HepG2 (cell line): Measurements from ENCODE around the gene DLX5. TPM values are rescaled to one million over a fixed set of nuclear protein-coding genes. Genes with fewer than 3 reads are reported as not detected.
A peak's percentile ranks its signal among the peaks of the same experiment; 100 is the strongest.

Source experiments
- ARID2 ChIP-seq: sonication (generic); formaldehyde crosslinking; IDR thresholded peaks from 2 replicates; pipeline ENCODE4 v1.8.1; 2022; ENCODE audit warnings: mild to moderate bottlenecking, missing genetic modification reagents, borderline replicate concordance
- ELF1 ChIP-seq: sonication (generic); formaldehyde crosslinking; IDR thresholded peaks from 2 replicates; pipeline ENCODE4 v1.4.0; 2020; ENCODE audit warnings: missing genetic modification reagents
- KDM6A ChIP-seq: IDR thresholded peaks from 2 replicates; pipeline ENCODE4 v1.6.1; 2016; ENCODE audit warnings: low read depth
- NR1H2 ChIP-seq: sonication (generic); formaldehyde crosslinking; IDR thresholded peaks from 2 replicates; pipeline ENCODE4 v1.8.1; 2022; ENCODE audit warnings: low read depth, missing genetic modification reagents, borderline replicate concordance
- NR2C2 ChIP-seq: sonication (generic); formaldehyde crosslinking; IDR thresholded peaks from 2 replicates; pipeline ENCODE4 v1.4.0; 2020; ENCODE audit warnings: missing genetic modification reagents, mild to moderate bottlenecking, moderate library complexity, borderline replicate concordance
- NR2F6 ChIP-seq, 2 experiments: IDR thresholded peaks; 2 replicates each; pipeline ENCODE4 v1.6.1; 2016; ENCODE audit warnings: antibody characterized with exemption in 1 of 2, mild to moderate bottlenecking in 1 of 2
- RBM22 ChIP-seq: fragments of 200-400 bp; formaldehyde crosslinking; optimal IDR thresholded peaks from 2 replicates; pipeline ENCODE3; 2017; ENCODE audit warnings: mild to moderate bottlenecking, low read length, moderate library complexity
- REL ChIP-seq: sonication (generic); formaldehyde crosslinking; conservative IDR thresholded peaks from 2 replicates; pipeline ENCODE4 v1.8.0; 2022; ENCODE audit warnings: mild to moderate bottlenecking, missing genetic modification reagents, moderate library complexity
- SMC3 ChIP-seq: IDR thresholded peaks from 2 replicates; pipeline ENCODE4 v1.6.1; 2011; ENCODE audit warnings: low read length, improper control_type of control experiment
- TCF12 ChIP-seq, 2 experiments: fragments of 450-650 bp in 1 of 2; sonication (generic) in 1 of 2; formaldehyde crosslinking in 1 of 2; IDR thresholded peaks; 2 replicates each; pipeline versions ENCODE4 v1.6.1 to v1.8.0; 2017 to 2022; ENCODE audit warnings: antibody characterized with exemption in 1 of 2, mild to moderate bottlenecking in 1 of 2, missing genetic modification reagents in 1 of 2, moderate library complexity in 1 of 2
- U2AF1 ChIP-seq: fragments of 200-400 bp; formaldehyde crosslinking; optimal IDR thresholded peaks from 2 replicates; pipeline ENCODE3; 2017; ENCODE audit warnings: mild to moderate bottlenecking, low read depth, low read length
- ZC3H4 ChIP-seq: sonication (generic); formaldehyde crosslinking; IDR thresholded peaks from 2 replicates; pipeline ENCODE4 v1.4.0; 2020; ENCODE audit warnings: missing genetic modification reagents, borderline replicate concordance
- ZFAT ChIP-seq: sonication (generic); formaldehyde crosslinking; conservative IDR thresholded peaks from 2 replicates; pipeline ENCODE4 v1.8.1; 2023; ENCODE audit warnings: missing genetic modification reagents, inconsistent platforms
- ZNF24 ChIP-seq: fragments of 450-650 bp; IDR thresholded peaks from 2 replicates; pipeline ENCODE4 v1.6.1; 2017; ENCODE audit warnings: antibody characterized with exemption, mild to moderate bottlenecking
- ZNF331 ChIP-seq: sonication (generic); formaldehyde crosslinking; IDR thresholded peaks from 2 replicates; pipeline ENCODE4 v1.4.0; 2020; ENCODE audit warnings: missing genetic modification reagents
- ZNF337 ChIP-seq: sonication (generic); formaldehyde crosslinking; IDR thresholded peaks from 2 replicates; pipeline ENCODE4 v1.5.1; 2020; ENCODE audit warnings: missing genetic modification reagents, low read depth, mild to moderate bottlenecking, borderline replicate concordance
- ZNF367 ChIP-seq: sonication (generic); formaldehyde crosslinking; IDR thresholded peaks from 2 replicates; pipeline ENCODE4 v1.4.0; 2020; ENCODE audit warnings: missing genetic modification reagents, borderline replicate concordance
- ZNF558 ChIP-seq: sonication (generic); formaldehyde crosslinking; IDR thresholded peaks from 2 replicates; pipeline ENCODE4 v1.9.0; 2022; ENCODE audit warnings: mild to moderate bottlenecking, missing genetic modification reagents, borderline replicate concordance
- polyA plus RNA-seq, 8 experiments: library from polyadenylated mRNA; depleted of rRNA in 3 of 8; stranded (reverse) in 7 of 8; unstranded in 1 of 8; fragments of >200 nt; fragmentation: Illumina TruSeq in 4 of 8; extraction: Trizol in 4 of 8; gene quantifications; 2 replicates each; pipeline versions ENCODE4 v1.2.1 to v1.2.3, GENCODE V29; 2011 to 2016; ENCODE audit warnings: low read depth in 4 of 8, missing spikeins in 1 of 8, mixed read lengths in 1 of 8; ENCODE audit not compliant: insufficient read depth in 1 of 8
- total RNA-seq, 5 experiments: library from RNA; depleted of rRNA; stranded (reverse); fragments of >200 nt; fragmentation: Illumina TruSeq; extraction: Trizol; gene quantifications; 2 replicates each; pipeline ENCODE4 v1.2.3, GENCODE V29; 2016; ENCODE audit warnings: low read depth in 1 of 5
- TF ChIP-seq, protein P1 (sequence below): sonication (generic); IDR thresholded peaks from 2 replicates; pipeline ENCODE4 v1.6.1; 2016; ENCODE audit warnings: low read depth, borderline replicate concordance
- TF ChIP-seq, protein P2 (sequence below): fragments of 450-650 bp; IDR thresholded peaks from 2 replicates; pipeline ENCODE4 v1.6.1; 2017; ENCODE audit warnings: mild to moderate bottlenecking
- TF ChIP-seq, protein P3 (sequence below): sonication (generic); formaldehyde crosslinking; IDR thresholded peaks from 2 replicates; pipeline ENCODE4 v1.4.0; 2020; ENCODE audit warnings: mild to moderate bottlenecking, missing genetic modification reagents
- TF ChIP-seq, protein P4 (sequence below): sonication (generic); formaldehyde crosslinking; IDR thresholded peaks from 2 replicates; pipeline ENCODE4 v1.4.0; 2020; ENCODE audit warnings: missing genetic modification reagents

The DLX5 gene
- total and polyA plus RNA-seq, 2 of the 13 experiments (the other 11 are each of a cell fraction or from before 2014, with no cell fraction given): not detected

DNA sequence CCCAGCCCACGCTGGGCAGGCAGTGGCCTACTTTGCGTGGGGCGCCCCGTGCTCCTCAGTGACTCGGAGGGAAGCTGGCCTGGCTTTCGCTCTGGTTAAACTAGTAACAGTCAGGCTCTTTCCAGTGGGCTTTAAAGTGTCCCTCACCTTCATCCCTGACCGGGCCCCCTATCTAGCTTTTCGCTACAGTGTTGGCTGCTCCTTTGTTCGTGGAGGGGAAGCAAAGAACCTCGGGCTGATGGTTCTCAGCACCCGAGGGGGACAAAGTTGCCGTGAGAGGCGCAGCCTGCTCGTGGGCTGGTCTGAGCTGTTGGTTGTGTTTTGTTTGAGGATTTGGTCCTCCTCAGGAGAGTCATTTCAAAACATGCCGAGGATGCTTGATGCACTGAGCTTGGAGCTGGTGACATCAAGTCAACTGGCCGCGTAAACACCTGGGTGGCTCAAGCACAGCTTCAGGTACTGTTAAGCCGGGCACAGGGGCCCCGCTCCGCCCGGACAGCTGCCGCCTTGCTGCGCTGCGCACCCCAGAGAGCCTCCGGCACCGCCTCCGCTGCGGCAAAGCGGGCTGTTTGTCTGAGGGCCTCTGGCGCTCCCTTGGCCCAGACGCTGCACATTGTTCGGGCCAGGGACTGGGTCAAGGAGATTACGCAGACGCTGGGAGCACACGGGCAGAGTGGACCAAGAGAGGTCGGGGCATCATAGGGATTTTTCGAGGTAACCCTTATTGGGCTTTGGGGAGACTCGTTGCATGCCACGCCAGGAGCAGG is 17.6 kb downstream of the DLX5 start (continued):
- TF ChIP-seq, protein P1, sequence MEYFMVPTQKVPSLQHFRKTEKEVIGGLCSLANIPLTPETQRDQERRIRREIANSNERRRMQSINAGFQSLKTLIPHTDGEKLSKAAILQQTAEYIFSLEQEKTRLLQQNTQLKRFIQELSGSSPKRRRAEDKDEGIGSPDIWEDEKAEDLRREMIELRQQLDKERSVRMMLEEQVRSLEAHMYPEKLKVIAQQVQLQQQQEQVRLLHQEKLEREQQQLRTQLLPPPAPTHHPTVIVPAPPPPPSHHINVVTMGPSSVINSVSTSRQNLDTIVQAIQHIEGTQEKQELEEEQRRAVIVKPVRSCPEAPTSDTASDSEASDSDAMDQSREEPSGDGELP: no peak
- TF ChIP-seq REL (CRISPR knock-in tag) (0 out of 2 replicates have a peak, but pooled peaks have one; percentile 2), ZNF331 (CRISPR knock-in tag) (no peak), ZNF24 (no peak), ZC3H4 (CRISPR knock-in tag) (no peak), NR2F6 (IDR thresholded peaks at IDR 0.05) (no peak), NR2F6 (CRISPR knock-in tag; IDR thresholded peaks at IDR 0.05) (no peak), NR1H2 (no peak), TCF12 (IDR thresholded peaks at IDR 0.05) (no peak), TCF12 (CRISPR knock-in tag; IDR thresholded peaks at IDR 0.05) (no peak), ELF1 (0 out of 2 replicates have a peak, but pooled peaks have one; percentile 3), ZFAT (no peak), U2AF1 (no peak), ARID2 (CRISPR knock-in tag) (no peak), ZNF337 (CRISPR knock-in tag) (no peak), SMC3 (no peak), NR2C2 (CRISPR knock-in tag) (no peak), RBM22 (no peak), ZNF558 (CRISPR knock-in tag) (no peak), KDM6A (CRISPR knock-in tag) (no peak), ZNF367 (no peak)
- TF ChIP-seq, protein P2, sequence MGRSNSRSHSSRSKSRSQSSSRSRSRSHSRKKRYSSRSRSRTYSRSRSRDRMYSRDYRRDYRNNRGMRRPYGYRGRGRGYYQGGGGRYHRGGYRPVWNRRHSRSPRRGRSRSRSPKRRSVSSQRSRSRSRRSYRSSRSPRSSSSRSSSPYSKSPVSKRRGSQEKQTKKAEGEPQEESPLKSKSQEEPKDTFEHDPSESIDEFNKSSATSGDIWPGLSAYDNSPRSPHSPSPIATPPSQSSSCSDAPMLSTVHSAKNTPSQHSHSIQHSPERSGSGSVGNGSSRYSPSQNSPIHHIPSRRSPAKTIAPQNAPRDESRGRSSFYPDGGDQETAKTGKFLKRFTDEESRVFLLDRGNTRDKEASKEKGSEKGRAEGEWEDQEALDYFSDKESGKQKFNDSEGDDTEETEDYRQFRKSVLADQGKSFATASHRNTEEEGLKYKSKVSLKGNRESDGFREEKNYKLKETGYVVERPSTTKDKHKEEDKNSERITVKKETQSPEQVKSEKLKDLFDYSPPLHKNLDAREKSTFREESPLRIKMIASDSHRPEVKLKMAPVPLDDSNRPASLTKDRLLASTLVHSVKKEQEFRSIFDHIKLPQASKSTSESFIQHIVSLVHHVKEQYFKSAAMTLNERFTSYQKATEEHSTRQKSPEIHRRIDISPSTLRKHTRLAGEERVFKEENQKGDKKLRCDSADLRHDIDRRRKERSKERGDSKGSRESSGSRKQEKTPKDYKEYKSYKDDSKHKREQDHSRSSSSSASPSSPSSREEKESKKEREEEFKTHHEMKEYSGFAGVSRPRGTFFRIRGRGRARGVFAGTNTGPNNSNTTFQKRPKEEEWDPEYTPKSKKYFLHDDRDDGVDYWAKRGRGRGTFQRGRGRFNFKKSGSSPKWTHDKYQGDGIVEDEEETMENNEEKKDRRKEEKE: no peak
- TF ChIP-seq, protein P3, sequence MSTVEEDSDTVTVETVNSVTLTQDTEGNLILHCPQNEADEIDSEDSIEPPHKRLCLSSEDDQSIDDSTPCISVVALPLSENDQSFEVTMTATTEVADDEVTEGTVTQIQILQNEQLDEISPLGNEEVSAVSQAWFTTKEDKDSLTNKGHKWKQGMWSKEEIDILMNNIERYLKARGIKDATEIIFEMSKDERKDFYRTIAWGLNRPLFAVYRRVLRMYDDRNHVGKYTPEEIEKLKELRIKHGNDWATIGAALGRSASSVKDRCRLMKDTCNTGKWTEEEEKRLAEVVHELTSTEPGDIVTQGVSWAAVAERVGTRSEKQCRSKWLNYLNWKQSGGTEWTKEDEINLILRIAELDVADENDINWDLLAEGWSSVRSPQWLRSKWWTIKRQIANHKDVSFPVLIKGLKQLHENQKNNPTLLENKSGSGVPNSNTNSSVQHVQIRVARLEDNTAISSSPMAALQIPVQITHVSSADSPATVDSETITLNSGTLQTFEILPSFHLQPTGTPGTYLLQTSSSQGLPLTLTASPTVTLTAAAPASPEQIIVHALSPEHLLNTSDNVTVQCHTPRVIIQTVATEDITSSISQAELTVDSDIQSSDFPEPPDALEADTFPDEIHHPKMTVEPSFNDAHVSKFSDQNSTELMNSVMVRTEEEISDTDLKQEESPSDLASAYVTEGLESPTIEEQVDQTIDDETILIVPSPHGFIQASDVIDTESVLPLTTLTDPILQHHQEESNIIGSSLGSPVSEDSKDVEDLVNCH: no peak
- TF ChIP-seq, protein P4, sequence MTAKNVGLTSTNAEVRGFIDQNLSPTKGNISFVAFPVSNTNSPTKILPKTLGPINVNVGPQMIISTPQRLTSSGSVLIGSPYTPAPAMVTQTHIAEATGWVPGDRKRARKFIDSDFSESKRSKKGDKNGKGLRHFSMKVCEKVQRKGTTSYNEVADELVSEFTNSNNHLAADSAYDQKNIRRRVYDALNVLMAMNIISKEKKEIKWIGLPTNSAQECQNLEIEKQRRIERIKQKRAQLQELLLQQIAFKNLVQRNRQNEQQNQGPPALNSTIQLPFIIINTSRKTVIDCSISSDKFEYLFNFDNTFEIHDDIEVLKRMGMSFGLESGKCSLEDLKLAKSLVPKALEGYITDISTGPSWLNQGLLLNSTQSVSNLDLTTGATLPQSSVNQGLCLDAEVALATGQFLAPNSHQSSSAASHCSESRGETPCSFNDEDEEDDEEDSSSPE (CRISPR knock-in tag): no peak
